KOPT-K1 (cell line): ENCODE measurements around the gene PPARG.

Experiments used
- H3K27ac ChIP-seq: fragments of 200-600 bp; sonication (generic); 2 replicates; pipeline ENCODE4 v1.5.1; 2016; ENCODE audit warnings: antibody characterized with exemption, mild to moderate bottlenecking, low read depth, low read length; ENCODE audit not compliant: poor library complexity, severe bottlenecking
- H3K36me3 ChIP-seq: fragments of 200-600 bp; sonication (generic); 2 replicates; pipeline ENCODE4 v1.5.1; 2017; ENCODE audit warnings: antibody characterized with exemption, mild to moderate bottlenecking, low read length, moderate library complexity; ENCODE audit not compliant: insufficient read depth
- H3K9me3 ChIP-seq: fragments of 200-600 bp; sonication (generic); 2 replicates; pipeline ENCODE4 v1.5.1; 2017; ENCODE audit warnings: antibody characterized with exemption, low read length, mild to moderate bottlenecking; ENCODE audit not compliant: insufficient read depth, poor library complexity, severe bottlenecking

Gene PPARG

DNA sequence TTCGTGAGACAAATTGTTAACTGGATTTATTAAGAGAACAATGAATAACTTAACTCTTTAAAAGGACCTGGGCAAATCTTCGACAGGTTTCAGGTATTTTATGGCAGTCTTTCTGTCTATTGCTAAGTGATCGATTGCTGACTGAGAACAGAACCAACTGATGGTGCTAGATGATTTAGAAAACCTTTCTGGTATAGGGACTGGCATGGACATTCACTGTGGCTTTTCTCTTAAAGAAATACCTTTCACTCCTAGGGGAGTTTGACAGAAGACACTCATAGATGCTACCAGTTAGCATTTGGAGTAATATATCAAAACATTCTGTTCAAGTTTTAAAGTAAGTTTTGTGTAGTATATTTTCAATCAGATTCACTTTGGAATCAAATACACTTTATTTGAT is 654 bp downstream of the PPARG start:
- Histone ChIP-seq H3K27ac (no peak overlapping the region), H3K9me3 (peaks cover 5% of the 10 kb centered on the region), H3K36me3 (no peaks in the 10 kb centered on the region)

GRCh38 chr3:12292770-12293169 is 3.9 kb downstream of the PPARG start:
- Histone ChIP-seq H3K36me3 (no peaks in the 10 kb centered on the region), H3K9me3 (no peaks in the 10 kb centered on the region), H3K27ac (no peak overlapping the region)

GRCh38 chr3:12294885-12295580 is 6.2 kb downstream of the PPARG start:
- H3K36me3 ChIP-seq: no peaks in the 10 kb centered on the region
- H3K27ac ChIP-seq: no peak overlapping the region

GRCh38 chr3:12296511-12296910 is 7.6 kb downstream of the PPARG start:
- Histone ChIP-seq H3K27ac (no peak overlapping the region), H3K36me3 (no peaks in the 10 kb centered on the region), H3K9me3 (no peaks in the 10 kb centered on the region)

More at GRCh38 chr3:12294885-12295580, 6.2 kb downstream of the PPARG start:
- H3K9me3 ChIP-seq: no peaks in the 10 kb centered on the region

GRCh38 chr3:12299026-12299425 is 10.2 kb downstream of the PPARG start:
- no peak overlapping the region for H3K27ac ChIP-seq
- no peaks in the 10 kb centered on the region for H3K36me3 ChIP-seq
- no peaks in the 10 kb centered on the region for H3K9me3 ChIP-seq

DNA sequence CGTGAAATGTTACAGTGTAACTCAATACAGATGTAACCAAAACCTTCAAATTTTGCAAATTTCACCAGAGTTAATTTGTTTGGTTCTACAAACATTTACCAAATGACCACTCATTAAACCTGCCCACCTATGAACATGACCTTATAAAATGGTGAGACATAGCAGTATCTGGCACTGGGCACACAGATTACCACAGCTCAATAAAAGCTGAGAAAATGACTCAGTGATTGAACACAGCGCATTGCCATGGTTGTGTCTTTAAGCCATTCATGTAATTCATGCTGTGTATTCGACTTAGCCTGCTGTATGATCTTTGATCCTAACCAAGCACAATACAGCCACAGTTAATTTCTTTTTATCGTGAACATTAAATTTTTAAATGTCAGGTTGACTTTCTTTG is 11.3 kb downstream of the PPARG start:
- H3K36me3 ChIP-seq: no peaks in the 10 kb centered on the region
- no peak overlapping the region for H3K27ac ChIP-seq
- no peaks in the 10 kb centered on the region for H3K9me3 ChIP-seq

GRCh38 chr3:12301031-12301430 is 12.2 kb downstream of the PPARG start:
- Histone ChIP-seq H3K9me3 (no peaks in the 10 kb centered on the region), H3K27ac (no peak overlapping the region), H3K36me3 (no peaks in the 10 kb centered on the region)

DNA sequence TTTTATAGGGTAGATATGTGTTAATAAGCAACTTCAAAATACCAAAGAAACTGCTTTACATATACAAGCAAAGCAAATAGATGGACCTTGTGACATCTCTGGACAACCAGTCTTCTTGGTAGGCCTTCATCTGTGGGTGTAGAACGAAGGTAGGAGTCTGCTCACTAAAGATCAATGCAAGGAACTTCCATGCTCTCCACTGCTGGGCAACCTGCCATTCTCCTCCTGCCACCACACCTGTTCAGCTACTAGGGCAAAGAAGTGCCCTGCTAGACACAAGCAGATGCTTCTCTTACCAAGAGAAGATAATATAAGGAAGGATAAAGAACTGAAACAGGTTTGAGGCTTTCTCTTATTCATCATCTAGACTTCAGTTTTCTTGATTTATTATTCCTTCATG is 12.6 kb downstream of the PPARG start:
- no peak overlapping the region for H3K27ac ChIP-seq

DNA sequence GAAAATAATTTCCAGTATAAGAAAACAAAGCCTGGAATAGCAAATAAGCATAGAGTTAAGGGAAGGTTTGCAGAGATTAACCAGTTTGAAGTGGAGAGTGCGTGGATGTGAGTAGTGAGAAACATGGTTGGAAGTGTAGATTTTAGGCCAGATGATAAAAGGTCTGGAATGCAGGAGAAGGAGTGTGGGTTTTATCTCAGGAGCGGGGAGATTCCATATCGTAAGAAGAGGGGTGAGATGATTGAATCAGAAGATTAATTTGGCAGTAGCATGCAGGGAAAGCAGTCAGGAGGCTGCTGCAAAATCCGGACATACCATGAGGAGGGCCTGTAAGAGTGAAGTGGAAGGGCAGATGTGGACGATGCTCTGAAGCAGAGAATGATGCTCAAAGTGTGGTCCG is 13.7 kb downstream of the PPARG start:
- Histone ChIP-seq H3K9me3 (no peaks in the 10 kb centered on the region), H3K36me3 (no peaks in the 10 kb centered on the region), H3K27ac (no peak overlapping the region)

More for the DNA sequence above, 12.6 kb downstream of the PPARG start:
- H3K36me3 ChIP-seq: no peaks in the 10 kb centered on the region
- no peaks in the 10 kb centered on the region for H3K9me3 ChIP-seq

DNA sequence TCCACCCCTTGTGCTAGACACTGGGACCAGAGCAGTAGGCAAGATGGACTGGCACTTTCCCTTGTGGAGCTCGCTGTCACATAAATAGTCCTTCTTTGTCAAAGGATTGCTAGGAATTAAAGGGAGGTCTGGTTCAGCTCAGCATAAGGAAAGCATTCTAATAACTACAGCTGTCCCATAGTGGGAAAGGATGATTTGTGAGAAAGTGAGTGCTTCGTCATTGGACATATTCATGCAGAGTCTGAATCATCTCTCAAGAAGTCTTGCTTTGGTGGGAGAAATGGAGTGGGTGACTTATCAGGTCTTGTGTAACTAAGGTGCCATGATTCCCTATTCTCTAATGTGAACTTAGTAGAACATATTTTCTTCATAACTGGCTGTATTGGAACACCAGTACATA is 14.7 kb downstream of the PPARG start:
- H3K36me3 ChIP-seq: no peaks in the 10 kb centered on the region
- H3K27ac ChIP-seq: no peak overlapping the region
- no peaks in the 10 kb centered on the region for H3K9me3 ChIP-seq

DNA sequence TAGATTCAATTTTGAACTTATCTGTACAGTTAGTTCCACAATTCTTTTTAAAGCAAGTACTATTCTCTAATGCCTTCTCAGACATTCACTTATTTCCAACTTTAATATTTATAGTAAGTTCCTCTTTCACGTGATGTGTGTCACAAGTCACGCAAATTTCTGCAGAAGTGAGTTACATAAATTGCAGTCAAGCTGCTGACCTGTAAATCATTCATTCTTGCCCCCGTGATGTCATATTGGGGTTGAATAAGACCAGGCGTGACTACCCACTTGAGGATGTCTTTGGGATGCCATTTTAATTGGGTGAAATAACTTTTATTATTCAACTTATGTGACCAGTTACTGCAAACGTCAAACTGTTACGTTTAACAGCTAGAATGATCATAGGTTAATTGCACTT is 15.1 kb downstream of the PPARG start:
- Histone ChIP-seq H3K36me3 (no peaks in the 10 kb centered on the region), H3K27ac (no peak overlapping the region), H3K9me3 (no peaks in the 10 kb centered on the region)

DNA sequence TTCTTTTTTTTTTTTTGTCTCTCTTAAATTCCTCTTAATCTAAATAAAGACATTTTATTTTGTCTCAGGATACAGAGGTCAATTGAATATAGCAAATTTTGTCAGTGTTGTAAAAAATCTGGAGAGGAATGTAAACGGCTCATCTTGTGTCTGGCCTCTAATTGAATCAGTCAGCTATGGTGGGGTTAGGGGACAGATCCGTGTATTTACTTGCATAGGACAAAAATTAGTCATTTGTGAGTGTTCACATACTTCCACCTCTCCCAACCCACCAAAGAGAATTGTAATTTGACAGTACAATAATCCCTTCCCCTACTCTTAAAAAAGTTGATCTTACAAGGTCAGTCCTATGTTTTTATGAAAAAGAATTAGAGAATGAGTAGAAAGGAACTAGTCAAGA is 18.3 kb downstream of the PPARG start:
- Histone ChIP-seq H3K36me3 (no peaks in the 10 kb centered on the region), H3K27ac (no peak overlapping the region), H3K9me3 (no peaks in the 10 kb centered on the region)

DNA sequence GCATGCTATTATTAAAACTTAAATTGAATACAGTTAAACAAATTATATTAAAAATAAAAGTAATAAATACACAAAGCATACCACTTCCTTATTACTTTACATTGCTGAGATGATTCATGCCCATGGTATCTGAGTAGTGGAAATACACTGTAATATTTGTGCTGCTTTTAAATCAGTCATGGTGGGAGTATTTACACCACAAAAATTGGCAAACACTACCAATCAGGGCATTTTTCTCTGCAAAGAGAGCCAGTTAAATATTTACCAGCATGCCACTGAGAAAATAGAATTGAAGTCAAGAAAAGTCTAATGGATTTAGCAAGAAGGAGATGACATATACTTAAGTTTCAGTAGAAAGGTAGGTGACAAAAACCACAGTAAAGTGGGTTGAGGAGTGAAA is 19.6 kb downstream of the PPARG start:
- Histone ChIP-seq H3K9me3 (no peaks in the 10 kb centered on the region), H3K27ac (no peak overlapping the region), H3K36me3 (no peaks in the 10 kb centered on the region)

- Histone ChIP-seq H3K9me3 (no peaks in the 10 kb centered on the region), H3K27ac (no peak overlapping the region), H3K36me3 (no peaks in the 10 kb centered on the region)
Measured at GRCh38 chr3:12309716-12310115, 20.8 kb downstream of the PPARG start.

- no peaks in the 10 kb centered on the region for H3K36me3 ChIP-seq
- no peak overlapping the region for H3K27ac ChIP-seq
- no peaks in the 10 kb centered on the region for H3K9me3 ChIP-seq
Measured at GRCh38 chr3:12312010-12312409, 23.1 kb downstream of the PPARG start.

DNA sequence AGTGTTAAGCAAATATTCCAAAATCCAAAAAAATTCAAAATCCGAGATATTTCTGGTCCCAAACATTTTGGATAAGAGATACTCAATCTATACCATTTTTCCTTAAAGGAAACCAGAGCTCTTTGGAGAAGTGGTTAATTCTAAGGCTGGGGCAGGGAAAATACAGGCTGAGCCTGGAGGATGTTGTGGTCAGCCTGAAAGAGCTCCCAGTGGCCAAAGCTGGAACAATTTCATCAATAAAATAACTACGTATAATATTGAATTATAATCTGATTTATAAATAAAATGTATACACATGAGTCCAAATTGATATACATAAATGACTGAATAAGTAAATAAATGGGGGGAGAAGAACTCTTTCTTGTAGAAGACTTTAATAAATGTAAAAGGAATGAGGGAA is 24.6 kb downstream of the PPARG start:
- no peaks in the 10 kb centered on the region for H3K9me3 ChIP-seq
- H3K27ac ChIP-seq: no peak overlapping the region
- H3K36me3 ChIP-seq: no peaks in the 10 kb centered on the region
